HG03575 (cell line): ENCODE data around the gene TNFRSF8.

Experiments
- ATAC-seq: cut with Tn5 transposase; IDR thresholded peaks from one replicate; pipeline ENCODE4 v1.9.1; 2021; ENCODE audit not compliant: unreplicated experiment, insufficient number of reproducible peaks, low FRiP score; ENCODE audit errors: extremely low read depth

The TNFRSF8 gene

DNA sequence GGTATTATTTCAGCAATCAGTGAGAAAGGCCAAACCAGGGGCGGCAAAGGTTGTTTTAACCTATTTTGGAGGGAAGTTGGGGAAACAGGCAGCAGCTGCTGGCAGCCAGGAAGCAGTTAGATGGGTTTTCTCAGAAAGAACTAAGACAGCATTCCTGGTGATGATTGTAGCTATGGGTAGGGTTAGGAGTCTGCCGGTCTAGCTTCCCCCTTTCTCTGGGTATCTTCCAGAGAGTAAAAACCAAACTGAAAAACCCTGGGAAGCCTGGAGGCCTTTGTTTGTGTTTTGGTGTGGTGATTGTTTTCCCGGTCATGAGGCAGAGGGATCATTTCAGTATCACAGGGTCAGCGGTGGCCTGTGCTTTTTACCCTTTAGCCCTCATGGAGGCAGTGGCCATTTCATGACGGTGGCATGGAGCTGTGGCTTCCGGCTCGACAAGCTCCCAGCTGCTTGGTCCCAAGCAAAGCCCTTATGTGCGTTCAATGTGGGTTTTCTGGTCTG, 84.1 kb downstream of the TNFRSF8 start:
- ATAC-seq, result no peak

GRCh38 chr1:12148160-12148957, 85.3 kb downstream of the TNFRSF8 start:
- no peak for ATAC-seq

DNA sequence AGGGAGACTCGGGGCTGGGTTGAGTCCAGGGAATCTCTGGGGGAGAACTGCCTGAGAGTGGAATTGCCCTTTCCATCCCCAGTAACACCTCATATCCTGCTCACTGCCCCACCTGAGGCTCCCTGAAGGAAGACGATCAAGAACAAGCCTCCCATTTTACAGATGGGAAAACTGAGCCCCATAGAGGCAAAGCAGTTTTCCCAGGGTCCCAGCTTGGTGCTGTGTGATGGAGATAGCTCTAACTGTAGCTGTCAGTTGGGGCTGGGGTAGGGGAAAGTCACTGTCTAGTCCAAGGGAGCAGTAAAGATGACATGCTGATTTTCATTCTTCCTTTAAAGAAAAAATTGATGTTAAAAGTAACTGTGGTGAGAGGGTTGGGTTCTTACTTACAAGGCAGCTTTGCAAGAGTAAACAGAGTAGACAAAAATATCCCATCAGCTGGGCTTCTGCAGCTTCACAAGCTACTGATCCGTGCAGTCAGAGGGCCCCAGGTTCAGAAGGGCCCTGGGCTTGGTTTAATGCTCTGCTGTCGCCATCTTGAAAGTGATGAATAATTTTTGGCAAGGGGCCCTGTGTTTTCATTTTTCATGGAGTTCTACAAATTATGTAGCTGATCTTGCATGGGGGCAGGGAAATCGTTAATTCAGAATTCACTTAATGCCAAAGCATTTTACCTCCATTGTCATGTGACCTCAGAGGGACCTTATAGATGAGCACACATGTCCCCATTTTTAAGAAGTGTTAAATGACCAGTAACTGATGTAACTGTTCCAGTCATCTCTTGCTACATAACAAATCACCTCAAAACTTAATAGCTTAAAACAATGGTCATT, 86.1 kb downstream of the TNFRSF8 start:
- no peak for ATAC-seq

- ATAC-seq, result no peak
Measured at GRCh38 chr1:12149791-12150175, 86.7 kb downstream of the TNFRSF8 start.

DNA sequence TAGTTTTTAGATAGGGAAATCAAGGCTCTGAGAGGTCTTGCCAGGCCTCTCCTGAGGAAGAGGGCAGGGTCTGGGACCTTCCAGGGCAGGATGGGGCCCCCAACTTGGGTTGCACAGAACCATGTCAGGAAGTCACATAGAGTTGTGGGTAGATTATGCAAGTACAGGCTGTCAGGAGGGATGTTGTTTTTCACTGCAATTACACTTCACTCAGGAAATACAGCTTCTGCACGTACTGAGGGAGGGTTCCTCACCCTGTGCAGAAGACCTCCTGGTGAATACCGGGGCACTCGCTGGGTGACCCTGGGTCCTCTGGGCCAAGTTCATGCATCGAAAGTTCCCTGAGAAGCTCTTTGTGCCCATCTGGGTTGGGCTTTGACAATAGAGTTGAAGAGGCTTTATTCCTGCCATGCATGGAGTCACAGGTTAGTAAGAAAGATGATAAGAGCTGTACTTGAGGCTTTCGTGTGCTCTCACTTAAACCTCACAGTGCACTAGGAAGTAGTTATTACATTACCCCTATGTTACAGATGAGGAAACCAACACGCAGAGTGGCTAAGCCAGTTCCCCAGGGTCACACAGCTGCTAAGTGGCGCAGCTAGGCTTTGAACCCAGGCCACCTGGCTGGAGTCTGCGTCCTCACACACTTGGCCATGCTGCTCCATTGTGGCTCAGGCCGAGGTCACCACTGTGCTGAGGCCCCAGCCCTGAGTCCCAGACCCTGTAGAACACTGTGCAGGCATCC, 87.5 kb downstream of the TNFRSF8 start:
- ATAC-seq, result no peak

DNA sequence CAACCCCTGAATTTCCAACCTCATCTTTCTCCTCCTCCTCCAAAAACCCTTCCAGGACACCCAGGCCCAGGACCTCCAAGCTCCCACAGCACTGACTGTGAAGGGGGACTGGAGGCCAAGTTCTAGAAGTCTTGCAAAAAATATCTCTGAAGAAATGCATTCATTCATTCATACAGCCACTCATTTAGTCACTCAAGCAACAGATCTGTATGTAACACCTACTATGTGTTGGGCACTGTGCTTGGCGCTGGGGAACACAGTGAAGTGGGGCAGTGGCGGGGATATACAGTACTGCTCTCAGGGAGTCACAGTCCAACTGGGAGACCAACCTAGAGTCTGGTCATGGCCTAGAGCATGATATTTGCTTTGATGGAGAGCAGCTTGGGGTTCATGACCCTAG, 88.4 kb downstream of the TNFRSF8 start:
- no peak for ATAC-seq

DNA sequence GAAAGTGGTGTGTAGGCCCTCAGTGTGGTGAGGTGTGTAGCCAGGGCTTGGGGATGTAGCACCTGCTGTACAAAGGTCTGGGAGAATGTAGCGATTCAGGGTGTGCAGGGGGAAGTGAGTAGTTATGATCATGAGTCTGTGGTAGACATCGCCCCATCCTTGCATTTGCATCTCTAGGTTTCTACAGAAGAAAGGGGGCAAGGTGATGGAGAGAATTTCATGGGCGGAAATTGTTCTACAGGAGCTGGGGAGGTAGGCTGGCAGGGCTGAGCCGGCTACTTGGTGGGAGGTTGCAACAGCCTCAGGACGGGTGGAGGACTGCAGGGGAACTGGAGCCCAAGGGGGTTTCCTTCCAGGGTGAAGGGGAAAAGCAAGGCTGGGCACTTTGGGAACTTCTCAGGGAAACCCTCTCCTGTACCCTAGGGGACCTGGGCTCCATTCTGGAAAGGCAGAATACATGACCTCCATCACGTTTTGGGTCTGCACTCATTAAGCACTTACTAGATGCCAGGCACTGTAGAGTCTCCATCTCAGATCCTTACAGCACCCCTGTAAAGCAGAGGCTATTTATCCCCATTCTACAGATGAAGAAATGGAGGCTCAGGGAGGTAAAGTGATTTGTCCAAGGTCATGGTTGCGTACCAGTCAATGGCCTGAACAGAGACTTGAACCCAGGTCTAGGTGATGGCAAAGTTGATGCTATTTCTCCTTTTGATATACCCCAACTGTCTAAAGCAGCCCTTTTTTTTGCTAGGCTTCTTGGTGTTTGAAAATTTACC, 89.2 kb downstream of the TNFRSF8 start:
- ATAC-seq, result no peak

DNA sequence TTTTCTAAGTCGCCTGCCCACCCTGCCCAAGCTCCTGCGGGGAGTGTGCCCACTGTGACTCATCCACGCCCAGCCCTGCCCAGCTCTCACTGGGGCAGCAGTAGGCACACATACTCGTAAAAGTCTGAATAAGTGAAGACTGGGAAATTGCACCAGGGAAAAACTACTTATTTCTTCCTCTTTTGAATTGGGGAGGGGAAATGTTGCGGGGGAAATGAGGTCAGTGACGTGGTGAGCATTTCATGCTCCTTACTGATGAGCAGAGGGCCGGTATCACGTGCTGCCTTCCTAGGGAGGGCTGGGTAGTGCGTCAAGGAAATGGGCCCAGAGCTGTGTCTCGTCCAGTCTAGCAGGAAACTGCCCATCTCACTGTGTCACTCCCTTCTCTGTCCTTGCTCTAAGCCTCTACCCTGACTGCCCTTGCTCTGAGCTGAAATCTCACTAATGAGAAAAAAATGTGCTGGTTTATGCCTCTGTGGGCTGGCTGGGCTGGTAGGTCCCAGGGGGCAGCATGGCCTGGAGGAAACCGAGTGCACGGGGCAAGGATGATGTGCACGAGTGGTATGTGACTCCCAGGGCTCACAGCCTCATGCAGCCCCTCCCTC, 90.2 kb downstream of the TNFRSF8 start:
- no peak for ATAC-seq

GRCh38 chr1:12155328-12155727, 92.2 kb downstream of the TNFRSF8 start:
- no peak for ATAC-seq

DNA sequence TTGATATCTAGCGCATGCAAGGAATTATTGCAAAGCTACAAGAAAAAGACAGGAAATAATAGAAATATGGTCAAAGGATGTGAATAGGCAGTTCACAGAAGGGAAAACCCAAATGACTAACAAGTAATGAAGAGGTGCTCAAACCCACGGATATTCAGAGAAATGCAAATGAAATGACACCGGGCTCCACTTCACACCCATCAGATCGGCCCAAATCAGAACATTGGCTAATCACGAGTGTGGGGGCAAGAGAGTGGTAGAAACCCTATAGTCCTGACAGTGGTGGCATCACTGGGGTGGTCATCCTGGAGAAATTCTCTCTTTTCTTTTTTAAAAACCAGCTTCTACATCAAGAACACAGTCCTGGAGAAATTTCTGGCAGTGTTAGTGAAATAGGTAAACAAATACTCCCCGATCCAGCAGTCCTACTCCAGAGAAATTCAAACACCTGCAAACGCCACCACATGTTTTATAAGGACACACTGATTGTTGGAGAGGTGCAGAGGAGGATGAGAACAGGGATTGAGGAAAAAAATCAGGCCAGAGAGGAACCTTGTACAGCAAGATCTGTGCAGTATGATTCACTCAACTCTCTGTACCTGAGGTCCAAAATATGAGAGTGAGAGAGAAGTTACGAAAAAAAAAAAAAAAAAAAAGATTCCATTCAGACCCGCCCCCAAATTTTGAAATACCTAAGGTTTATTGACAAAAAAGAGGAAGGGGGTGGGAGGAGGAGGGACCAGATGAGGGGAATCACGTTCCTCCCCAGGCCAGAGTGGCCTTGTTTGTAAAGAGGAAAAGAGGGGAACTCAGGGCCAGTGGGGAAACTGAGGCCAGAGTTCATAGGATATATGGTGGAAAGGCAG, 94.5 kb downstream of the TNFRSF8 start:
- ATAC-seq, result no peak

GRCh38 chr1:12158357-12159092, 95.4 kb downstream of the TNFRSF8 start:
- no peak for ATAC-seq

DNA sequence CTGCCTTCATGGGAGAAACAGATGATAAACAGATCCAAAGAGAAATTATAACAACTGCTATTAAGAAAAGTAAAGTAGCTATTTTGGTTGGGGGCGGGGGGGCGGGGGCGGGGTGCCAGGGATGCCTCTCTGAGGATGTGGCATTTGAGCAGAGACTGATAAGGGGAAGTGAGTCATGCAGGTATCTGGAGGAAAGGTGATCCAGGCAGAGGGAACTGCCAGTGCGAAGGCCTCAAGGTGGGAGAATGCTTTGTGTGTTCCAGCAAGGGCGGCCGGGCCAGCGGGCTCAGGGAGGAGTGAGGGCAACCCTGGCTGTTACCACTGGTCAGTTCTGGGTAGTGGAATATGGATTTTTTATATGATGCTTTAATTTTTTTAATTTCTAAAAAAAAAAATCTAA, 96.7 kb downstream of the TNFRSF8 start:
- ATAC-seq, result no peak

DNA sequence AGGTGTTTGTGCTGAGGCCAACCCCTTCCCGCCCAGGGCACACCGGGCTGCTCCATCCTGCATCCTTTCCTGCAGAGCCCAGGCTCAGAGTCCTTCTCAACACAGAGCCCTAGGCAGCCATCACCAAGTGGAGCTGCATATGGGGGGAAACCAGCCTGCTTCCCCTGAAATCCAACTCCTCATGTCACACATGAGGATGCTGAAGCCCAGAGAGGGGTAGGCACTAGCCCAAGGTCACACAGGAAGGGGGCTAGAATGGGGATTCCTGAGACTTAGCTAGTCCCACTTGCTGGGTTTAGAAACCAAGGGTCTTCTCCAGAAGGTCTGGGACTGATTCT, 98.2 kb downstream of the TNFRSF8 start:
- ATAC-seq, result no peak

DNA sequence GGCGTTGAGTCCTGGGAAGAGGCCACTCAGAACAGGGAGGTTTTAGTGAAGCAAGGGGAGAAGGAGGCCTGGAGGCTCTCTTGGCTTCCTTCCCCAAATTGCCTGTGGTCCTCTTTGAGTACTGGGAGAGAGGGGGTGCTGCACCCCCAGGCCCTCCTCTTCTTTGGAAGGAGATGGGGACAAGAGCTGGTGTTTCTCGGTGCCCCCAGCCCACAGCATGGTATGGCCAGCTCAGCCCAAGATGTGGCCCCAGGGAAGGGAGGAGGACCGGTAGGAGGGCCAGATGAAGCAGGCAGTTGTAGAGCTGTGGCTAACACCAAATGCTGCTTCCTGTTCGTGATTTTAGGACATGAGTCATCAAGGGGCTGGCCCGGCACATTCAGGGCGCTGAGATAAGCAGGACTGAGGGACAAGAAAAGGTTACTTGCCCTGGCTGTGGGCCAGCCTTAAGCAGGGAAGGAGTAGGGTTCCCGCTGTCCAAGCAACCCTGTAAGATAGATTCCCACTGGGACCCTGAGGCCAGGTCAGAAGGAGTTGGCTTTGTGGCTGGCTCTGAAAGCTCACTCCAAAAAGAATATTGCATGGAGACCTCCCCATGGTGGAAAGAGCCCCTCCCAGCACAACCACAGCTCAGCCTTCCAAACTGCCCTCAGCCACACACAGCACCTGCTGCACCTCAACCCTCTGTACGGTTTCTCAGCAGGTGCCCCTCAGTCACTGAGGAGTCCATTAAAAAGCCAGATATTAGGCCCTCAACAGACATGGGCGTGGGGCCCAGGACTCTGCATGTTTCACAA, 98.8 kb downstream of the TNFRSF8 start:
- no peak for ATAC-seq

DNA sequence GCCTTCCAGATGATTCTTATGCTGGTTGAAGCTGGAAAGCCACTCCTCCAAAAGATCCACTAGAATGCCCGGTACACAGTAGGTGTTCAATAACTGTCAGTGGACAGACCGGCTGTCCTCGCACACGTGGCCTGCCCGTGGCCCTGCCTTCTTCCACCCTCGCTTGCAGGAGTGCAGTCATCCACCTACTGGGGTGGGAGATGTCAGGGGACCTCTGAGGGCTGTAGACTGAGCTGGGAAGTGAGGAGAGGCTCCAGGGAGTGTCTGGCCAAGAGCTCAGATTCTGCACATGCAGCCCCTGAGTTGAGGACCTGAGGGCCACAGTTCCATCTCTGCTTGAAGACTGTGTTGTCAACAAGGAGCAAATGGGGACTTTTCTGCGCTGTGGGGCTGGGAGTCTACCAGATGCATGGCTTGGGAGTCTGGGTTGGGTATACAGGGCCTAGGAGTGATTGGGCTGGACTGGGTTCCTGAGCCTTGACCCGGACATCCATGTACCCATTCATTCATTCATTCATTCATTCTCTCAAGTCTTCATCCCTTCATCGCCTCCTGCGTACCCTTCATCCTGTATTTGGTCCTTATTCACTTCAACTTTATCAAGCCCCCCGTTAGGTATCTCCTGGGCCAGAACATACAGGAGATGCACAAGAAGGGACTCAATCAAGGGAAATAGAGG, 99.5 kb downstream of the TNFRSF8 start:
- ATAC-seq, result no peak

GRCh38 chr1:12163210-12163609, 100.1 kb downstream of the TNFRSF8 start:
- ATAC-seq, result no peak
